NB4 (cell line): ENCODE data around the gene MT1M.

Experiments
- CTCF ChIP-seq: IDR thresholded peaks from one replicate; pipeline ENCODE4 v1.5.1; 2012; ENCODE audit warnings: low read depth, low read length
- MYC ChIP-seq: IDR thresholded peaks from 2 replicates; pipeline ENCODE4 v1.6.1; 2011; ENCODE audit warnings: low read depth, low read length
- POLR2A ChIP-seq: IDR thresholded peaks from 2 replicates; pipeline ENCODE4 v1.6.1; 2011; ENCODE audit warnings: mild to moderate bottlenecking; ENCODE audit not compliant: insufficient read length; ENCODE audit errors: extremely low read depth
- TF ChIP-seq, protein P1 (sequence below): IDR thresholded peaks from 2 replicates; pipeline ENCODE4 v1.6.1; 2011; ENCODE audit warnings: low read depth, low read length

GRCh38 chr16:56662357-56663354 lies 30.2 kb downstream of the MT1M start:
- no peak for TF ChIP-seq CTCF
- TF ChIP-seq, protein P1, sequence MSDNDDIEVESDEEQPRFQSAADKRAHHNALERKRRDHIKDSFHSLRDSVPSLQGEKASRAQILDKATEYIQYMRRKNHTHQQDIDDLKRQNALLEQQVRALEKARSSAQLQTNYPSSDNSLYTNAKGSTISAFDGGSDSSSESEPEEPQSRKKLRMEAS, result no peak
- TF ChIP-seq POLR2A, result no peak
- TF ChIP-seq MYC, result no peak
